Kidney (tissue), 14 donors: ENCODE data around the gene ST6GAL1. TPM values are rescaled to one million over a fixed set of nuclear protein-coding genes. Genes with fewer than 3 reads are reported as not detected.
"Not testable (repeated sequence)": the region's sequence is repeated elsewhere in the genome, so short reads cannot be mapped to it uniquely, and the experiment has no call there.

Source experiments
- DNase-seq, 5 donors: peaks; one replicate each; pipeline ENCODE4 v3.0.0-alpha.2; 2013 to 2020
- FAIRE-seq: peaks from 2 replicates; lab custom pipeline; 2012; peaks lifted over from hg19 to GRCh38; lab: Jason Lieb, UNC
- H3K27ac ChIP-seq, 2 donors: one replicate each; pipeline ENCODE4 v1.7.0; 2013; ENCODE audit warnings: low read depth in 2 of 2, low read length in 2 of 2, inconsistent platforms in 1 of 2
- H3K27me3 ChIP-seq: one replicate; pipeline ENCODE4 v1.7.1; 2013; ENCODE audit warnings: low read length, inconsistent platforms; ENCODE audit not compliant: control insufficient read depth, insufficient read depth
- H3K36me3 ChIP-seq, 3 donors: one replicate each; pipeline versions ENCODE4 v1.7.0 to v1.7.1; 2013; ENCODE audit warnings: low read length in 3 of 3, control low read depth in 1 of 3, inconsistent platforms in 1 of 3; ENCODE audit not compliant: insufficient read depth in 3 of 3, control insufficient read depth in 2 of 3
- H3K4me1 ChIP-seq, 3 donors: one replicate each; pipeline versions ENCODE4 v1.7.0 to v1.7.1; 2013; ENCODE audit warnings: low read length in 3 of 3, inconsistent platforms in 1 of 3, low read depth in 1 of 3; ENCODE audit not compliant: control insufficient read depth in 2 of 3, insufficient read depth in 2 of 3
- H3K4me3 ChIP-seq, 3 donors: one replicate each; pipeline versions ENCODE4 v1.7.0 to v1.8.1; 2013; ENCODE audit warnings: low read length in 3 of 3, control low read depth in 1 of 3, inconsistent platforms in 1 of 3
- H3K9ac ChIP-seq, 3 donors: one replicate each; pipeline versions ENCODE4 v1.7.0 to v1.7.1; 2013; ENCODE audit warnings: low read length in 3 of 3, control low read depth in 1 of 3, inconsistent platforms in 1 of 3
- H3K9me3 ChIP-seq, 3 donors: one replicate each; pipeline versions ENCODE4 v1.7.0 to v1.7.1; 2013; ENCODE audit warnings: low read length in 3 of 3, control low read depth in 1 of 3, inconsistent platforms in 1 of 3; ENCODE audit not compliant: control insufficient read depth in 2 of 3, insufficient read depth in 1 of 3
- intact Hi-C: fragments of 100-400 bp; cut with DNase I; formaldehyde crosslinking; loops from one replicate; pipeline ENCODE4 v1.11.1; 2022
- polyA plus RNA-seq: library from polyadenylated mRNA; stranded (reverse); fragments of 350-450 nt; fragmentation: Illumina TruSeq; extraction: RNeasy Lipid Tissue Mini Kit (QIAGEN cat#74804); gene quantifications from one replicate; pipeline ENCODE4 v1.2.3, GENCODE V29; 2014; ENCODE audit warnings: low read depth, low replicate concordance; ENCODE audit not compliant: insufficient read depth
- total RNA-seq: library from RNA; stranded (reverse); fragmentation: NEBNext Ultra II Directional; extraction: Animal tissue kit (Norgen Biotek cat#: 25700); gene quantifications from one replicate; pipeline ENCODE4 v1.2.1, GENCODE V29; 2021
- TF ChIP-seq, protein P1 (sequence below): IDR thresholded peaks from 3 replicates; pipeline ENCODE4 v1.5.1; 2012; ENCODE audit warnings: mild to moderate bottlenecking, moderate library complexity, borderline replicate concordance; ENCODE audit not compliant: insufficient read depth; ENCODE audit errors: extremely low read depth
- donor health status: control.
- donor health status: control.
- donor health status: control.
- donor health status: control.
- donor health status: control.
- donor health status: DM: yes; HTN: yes; CAD: no.
- donor health status: Normal renal cell carcinoma (clear cell type).

Gene ST6GAL1
- total and polyA plus RNA-seq, 2 donors from 2014 or later: 62.6 to 236 TPM

DNA sequence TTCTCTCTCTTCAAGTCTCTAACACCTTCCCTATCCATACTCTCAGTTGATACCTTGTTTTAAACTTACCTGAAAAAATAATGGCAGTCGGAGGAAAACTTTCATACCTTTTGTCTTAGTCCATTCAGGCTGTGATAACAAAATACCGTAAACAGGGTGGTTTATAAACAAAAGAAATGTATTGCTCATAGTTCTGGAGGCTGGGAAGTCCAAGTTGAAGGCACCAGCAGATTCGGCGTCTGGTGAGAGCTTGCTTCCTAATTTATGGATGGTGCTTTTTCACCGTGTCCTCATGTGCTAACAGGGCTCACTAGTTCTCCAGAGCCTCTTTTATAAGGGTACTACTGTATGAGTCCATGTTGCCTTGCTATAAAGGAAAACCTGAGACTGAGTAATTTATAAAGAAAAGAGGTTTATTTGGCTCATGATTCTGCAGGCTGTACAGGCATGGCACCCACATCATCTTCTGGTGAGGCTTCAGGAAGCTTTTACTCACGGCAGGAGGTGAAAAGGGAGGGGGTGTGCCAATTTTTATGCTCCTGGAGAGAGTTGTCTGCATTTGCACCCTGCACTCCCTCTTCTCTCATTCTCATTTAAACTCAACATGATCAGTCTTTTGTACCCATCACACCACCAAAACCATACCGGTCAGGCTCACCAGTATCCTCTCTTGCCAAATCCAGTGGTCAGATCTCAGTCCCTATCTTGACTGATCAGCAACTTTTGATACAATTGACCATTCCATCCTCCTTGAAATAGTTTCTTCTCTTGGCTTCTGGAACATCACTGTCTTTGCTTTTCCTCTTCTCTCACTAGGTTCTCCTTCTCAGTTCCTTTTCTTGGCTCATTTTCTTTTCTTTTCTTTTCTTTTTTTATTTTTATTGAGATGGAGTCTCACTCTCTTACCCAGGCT is 21.6 kb downstream of the ST6GAL1 start:
- H3K36me3 ChIP-seq: no peaks in the 10 kb centered on the region
- TF ChIP-seq, protein P1, sequence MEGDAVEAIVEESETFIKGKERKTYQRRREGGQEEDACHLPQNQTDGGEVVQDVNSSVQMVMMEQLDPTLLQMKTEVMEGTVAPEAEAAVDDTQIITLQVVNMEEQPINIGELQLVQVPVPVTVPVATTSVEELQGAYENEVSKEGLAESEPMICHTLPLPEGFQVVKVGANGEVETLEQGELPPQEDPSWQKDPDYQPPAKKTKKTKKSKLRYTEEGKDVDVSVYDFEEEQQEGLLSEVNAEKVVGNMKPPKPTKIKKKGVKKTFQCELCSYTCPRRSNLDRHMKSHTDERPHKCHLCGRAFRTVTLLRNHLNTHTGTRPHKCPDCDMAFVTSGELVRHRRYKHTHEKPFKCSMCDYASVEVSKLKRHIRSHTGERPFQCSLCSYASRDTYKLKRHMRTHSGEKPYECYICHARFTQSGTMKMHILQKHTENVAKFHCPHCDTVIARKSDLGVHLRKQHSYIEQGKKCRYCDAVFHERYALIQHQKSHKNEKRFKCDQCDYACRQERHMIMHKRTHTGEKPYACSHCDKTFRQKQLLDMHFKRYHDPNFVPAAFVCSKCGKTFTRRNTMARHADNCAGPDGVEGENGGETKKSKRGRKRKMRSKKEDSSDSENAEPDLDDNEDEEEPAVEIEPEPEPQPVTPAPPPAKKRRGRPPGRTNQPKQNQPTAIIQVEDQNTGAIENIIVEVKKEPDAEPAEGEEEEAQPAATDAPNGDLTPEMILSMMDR: no peak
- intact Hi-C loops: no loop called here
- H3K9me3 ChIP-seq: no peaks in the 10 kb centered on the region
- no peaks in the 10 kb centered on the region for H3K27me3 ChIP-seq
- DNase-seq (no peak), FAIRE-seq (no peak)
- no peak overlapping the region for H3K9ac ChIP-seq
- H3K4me3 ChIP-seq: no peak overlapping the region
- H3K27ac ChIP-seq: no peak overlapping the region
- H3K4me1 ChIP-seq: peaks cover 0 to 12% (median 8%) of the 10 kb centered on the region in 3 donors

DNA sequence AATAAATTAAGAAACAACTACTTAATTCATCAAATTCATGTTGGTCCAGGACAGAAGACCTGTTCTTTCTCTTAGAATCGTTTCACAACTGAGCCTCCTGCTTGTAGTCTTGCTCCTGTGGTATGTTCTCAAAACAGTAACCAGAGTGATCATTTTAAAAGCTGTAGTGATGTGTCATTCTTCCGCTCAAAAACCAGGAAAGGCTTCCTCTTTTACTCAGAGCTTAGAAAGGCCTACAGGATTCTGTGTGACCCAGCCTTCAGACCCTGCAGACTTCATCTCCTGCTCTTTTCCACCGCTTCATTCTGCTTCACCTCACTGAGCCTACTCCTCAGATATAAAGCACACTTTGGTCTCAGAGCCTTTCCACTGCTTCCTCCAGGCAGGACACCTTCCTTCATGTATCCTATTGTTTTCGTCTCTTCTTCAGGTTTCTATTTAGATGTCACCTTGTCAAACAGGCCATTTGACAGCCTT is 22.7 kb downstream of the ST6GAL1 start:
- FAIRE-seq: no peak
- H3K9ac ChIP-seq: no peak overlapping the region

DNA sequence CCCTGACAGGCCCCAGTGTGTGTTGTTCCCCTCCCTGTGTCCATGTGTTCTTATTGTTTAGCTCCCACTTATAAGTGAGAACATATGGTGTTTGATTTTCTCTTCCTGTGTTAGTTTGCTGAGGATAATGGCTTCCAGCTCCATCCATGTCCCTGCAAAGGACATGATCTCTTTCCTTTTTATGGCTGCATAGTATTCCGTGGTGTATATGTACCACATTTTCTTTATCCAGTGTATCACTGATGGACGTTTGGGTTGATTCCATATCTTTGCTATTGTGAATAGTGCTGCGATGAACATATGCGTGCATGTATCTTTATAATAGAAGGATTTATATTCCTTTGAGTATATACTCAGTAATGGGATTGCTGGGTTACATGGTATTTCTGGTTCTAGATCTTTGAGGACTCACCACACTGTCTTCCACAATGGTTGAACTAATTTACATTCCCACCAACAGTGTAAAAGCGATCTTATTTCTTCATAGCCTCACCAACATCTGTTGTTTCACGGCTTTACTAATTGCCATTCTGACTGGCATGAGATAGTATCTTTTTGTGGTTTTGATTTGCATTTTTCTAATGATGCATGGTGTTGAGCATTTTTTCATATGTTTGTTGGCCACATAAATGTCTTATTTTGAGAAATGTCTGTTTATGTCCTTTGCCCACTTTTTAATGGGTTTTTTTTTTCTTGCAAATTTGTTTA is 23.8 kb downstream of the ST6GAL1 start:
- H3K27me3 ChIP-seq, DNase-seq, H3K27ac ChIP-seq, H3K9me3 ChIP-seq, H3K4me3 ChIP-seq, intact Hi-C loops, H3K36me3 ChIP-seq, H3K4me1 ChIP-seq, H3K9ac ChIP-seq, FAIRE-seq: not testable (repeated sequence)

More for the DNA sequence above, 22.7 kb downstream of the ST6GAL1 start:
- peak overlapping the region in 1 of 2 donors; percentile 26 for H3K27ac ChIP-seq
- intact Hi-C loops: no loop called here
- no peaks in the 10 kb centered on the region for H3K27me3 ChIP-seq
- DNase-seq: no peak
- H3K4me3 ChIP-seq: no peak overlapping the region
- TF ChIP-seq, protein P1: no peak
- H3K36me3 ChIP-seq: no peaks in the 10 kb centered on the region
- no peaks in the 10 kb centered on the region for H3K9me3 ChIP-seq
- H3K4me1 ChIP-seq: peaks cover 0 to 9% (median 4%) of the 10 kb centered on the region in 3 donors
